ENCODE results near the gene GABRD.
A peak's percentile ranks its signal among the peaks of the same experiment; 100 is the strongest.

The GABRD gene

GRCh38 chr1:2032737-2033136, 13.6 kb downstream of the GABRD start:
- Mint-ChIP-seq H3K9me3 (no peaks in the 10 kb centered on the region), H3K4me3 (no peak overlapping the region), H3K27ac (no peak overlapping the region), H3K4me1 (ENCODE audit: low read depth) (no peaks in the 10 kb centered on the region), H3K27me3 (no peaks in the 10 kb centered on the region), H3K36me3 (ENCODE audit: low read depth) (no peaks in the 10 kb centered on the region)
- DNase-seq = no peak

GRCh38 chr1:2033165-2033564, 14.0 kb downstream of the GABRD start:
- H3K4me3 Mint-ChIP-seq = no peak overlapping the region
- no peak overlapping the region for H3K27ac Mint-ChIP-seq
- H3K36me3 Mint-ChIP-seq (ENCODE audit: low read depth) = no peaks in the 10 kb centered on the region
- no peak for DNase-seq
- H3K9me3 Mint-ChIP-seq = no peaks in the 10 kb centered on the region
- H3K4me1 Mint-ChIP-seq (ENCODE audit: low read depth) = no peaks in the 10 kb centered on the region
- H3K27me3 Mint-ChIP-seq = no peaks in the 10 kb centered on the region

GRCh38 chr1:2036287-2036686, 17.1 kb downstream of the GABRD start:
- no peaks in the 10 kb centered on the region for H3K36me3 Mint-ChIP-seq (ENCODE audit: low read depth)
- H3K27ac Mint-ChIP-seq = no peak overlapping the region
- H3K4me1 Mint-ChIP-seq (ENCODE audit: low read depth) = no peaks in the 10 kb centered on the region
- H3K4me3 Mint-ChIP-seq = no peak overlapping the region
- H3K9me3 Mint-ChIP-seq = no peaks in the 10 kb centered on the region
- no peaks in the 10 kb centered on the region for H3K27me3 Mint-ChIP-seq
- DNase-seq = no peak

GRCh38 chr1:2037314-2037979, 18.3 kb downstream of the GABRD start:
- Mint-ChIP-seq H3K4me1 (ENCODE audit: low read depth) (no peaks in the 10 kb centered on the region), H3K36me3 (ENCODE audit: low read depth) (no peaks in the 10 kb centered on the region), H3K9me3 (no peaks in the 10 kb centered on the region), H3K4me3 (no peak overlapping the region), H3K27ac (no peak overlapping the region), H3K27me3 (no peaks in the 10 kb centered on the region)
- no peak for DNase-seq

GRCh38 chr1:2038229-2038628, 19.1 kb downstream of the GABRD start:
- Mint-ChIP-seq H3K27me3 (no peaks in the 10 kb centered on the region), H3K36me3 (ENCODE audit: low read depth) (no peaks in the 10 kb centered on the region), H3K4me1 (ENCODE audit: low read depth) (no peaks in the 10 kb centered on the region), H3K27ac (no peak overlapping the region), H3K4me3 (no peak overlapping the region), H3K9me3 (no peaks in the 10 kb centered on the region)
- DNase-seq = no peak

- DNase-seq = no peak
- Mint-ChIP-seq H3K9me3 (no peaks in the 10 kb centered on the region), H3K27ac (no peak overlapping the region), H3K27me3 (no peaks in the 10 kb centered on the region), H3K4me1 (ENCODE audit: low read depth) (peaks cover 3% of the 10 kb centered on the region), H3K36me3 (ENCODE audit: low read depth) (no peaks in the 10 kb centered on the region), H3K4me3 (no peak overlapping the region)
These were observed 20.1 kb downstream of the GABRD start for GRCh38 chr1:2039251-2039650.

GRCh38 chr1:2041305-2041704, 22.2 kb downstream of the GABRD start:
- Mint-ChIP-seq H3K4me1 (ENCODE audit: low read depth) (peaks cover 12% of the 10 kb centered on the region), H3K4me3 (no peak overlapping the region), H3K9me3 (no peaks in the 10 kb centered on the region), H3K36me3 (ENCODE audit: low read depth) (no peaks in the 10 kb centered on the region), H3K27ac (no peak overlapping the region), H3K27me3 (peaks cover 5% of the 10 kb centered on the region)
- no peak for DNase-seq

GRCh38 chr1:2041887-2042286, 22.7 kb downstream of the GABRD start:
- no peak for DNase-seq
- Mint-ChIP-seq H3K9me3 (no peaks in the 10 kb centered on the region), H3K4me1 (ENCODE audit: low read depth) (peaks cover 12% of the 10 kb centered on the region), H3K4me3 (no peak overlapping the region), H3K27ac (no peak overlapping the region), H3K36me3 (ENCODE audit: low read depth) (no peaks in the 10 kb centered on the region), H3K27me3 (peaks cover 5% of the 10 kb centered on the region)

GRCh38 chr1:2042830-2043773, 24.0 kb downstream of the GABRD start:
- Mint-ChIP-seq H3K4me3 (no peak overlapping the region), H3K9me3 (no peaks in the 10 kb centered on the region), H3K27ac (no peak overlapping the region), H3K36me3 (ENCODE audit: low read depth) (no peaks in the 10 kb centered on the region), H3K27me3 (peaks cover 8% of the 10 kb centered on the region), H3K4me1 (ENCODE audit: low read depth) (peaks cover 12% of the 10 kb centered on the region)
- no peak for DNase-seq

- Mint-ChIP-seq H3K36me3 (ENCODE audit: low read depth) (no peaks in the 10 kb centered on the region), H3K4me1 (ENCODE audit: low read depth) (peaks cover 14% of the 10 kb centered on the region), H3K27me3 (peaks cover 15% of the 10 kb centered on the region), H3K4me3 (no peak overlapping the region), H3K27ac (no peak overlapping the region), H3K9me3 (no peaks in the 10 kb centered on the region)
- DNase-seq = no peak
These were observed 24.7 kb downstream of the GABRD start for GRCh38 chr1:2043886-2044285.

- DNase-seq = peak; percentile 92
- Mint-ChIP-seq H3K4me1 (ENCODE audit: low read depth) (peaks cover 22% of the 10 kb centered on the region), H3K9me3 (no peaks in the 10 kb centered on the region), H3K4me3 (peak overlapping the region; percentile 39), H3K27ac (no peak overlapping the region), H3K27me3 (peaks cover 21% of the 10 kb centered on the region), H3K36me3 (ENCODE audit: low read depth) (no peaks in the 10 kb centered on the region)
These were observed 25.6 kb downstream of the GABRD start for GRCh38 chr1:2044510-2045319.

GRCh38 chr1:2045468-2046173, 26.5 kb downstream of the GABRD start:
- DNase-seq = no peak
- H3K27me3 Mint-ChIP-seq = peaks cover 21% of the 10 kb centered on the region
- no peak overlapping the region for H3K27ac Mint-ChIP-seq
- no peaks in the 10 kb centered on the region for H3K36me3 Mint-ChIP-seq (ENCODE audit: low read depth)
- no peaks in the 10 kb centered on the region for H3K9me3 Mint-ChIP-seq
- no peak overlapping the region for H3K4me3 Mint-ChIP-seq
- H3K4me1 Mint-ChIP-seq (ENCODE audit: low read depth) = peaks cover 23% of the 10 kb centered on the region

GRCh38 chr1:2046174-2046917, 27.2 kb downstream of the GABRD start:
- Mint-ChIP-seq H3K4me3 (no peak overlapping the region), H3K27ac (no peak overlapping the region), H3K4me1 (ENCODE audit: low read depth) (peaks cover 23% of the 10 kb centered on the region), H3K27me3 (peaks cover 21% of the 10 kb centered on the region), H3K9me3 (no peaks in the 10 kb centered on the region), H3K36me3 (ENCODE audit: low read depth) (no peaks in the 10 kb centered on the region)
- peak; percentile 66 for DNase-seq

Measured in activated T-cell treated with anti-CD3 and anti-CD28 coated beads, Interleukin-2, amount 50 U/mL, for 24 hours (primary cell).